Measurements from ENCODE around the gene OR2V2. TPM values are rescaled to one million over a fixed set of nuclear protein-coding genes. Genes with fewer than 3 reads are reported as not detected.

The OR2V2 gene
- total and polyA plus RNA-seq, 4 donors = not detected

GRCh38 chr5:181207960-181208253 lies 60.5 kb downstream of the OR2V2 start:
- Histone ChIP-seq H3K27ac (ENCODE audit: low read depth in 1 of 2, low read length in 2 of 2) (no peak overlapping the region), H3K9me3 (ENCODE audit: control insufficient read depth in 4 of 4, low read length in 3 of 4) (no peaks in the 10 kb centered on the region), H3K4me1 (ENCODE audit: control insufficient read depth in 4 of 4, insufficient read depth in 4 of 4, low read length in 3 of 4) (peaks cover 12 to 37% (median 26%) of the 10 kb centered on the region in 4 donors), H3K4me3 (ENCODE audit: low read depth in 1 of 3, low read length in 3 of 3) (no peak overlapping the region), H3K9ac (ENCODE audit: low read depth in 1 of 2, low read length in 2 of 2) (no peak overlapping the region), H3K27me3 (ENCODE audit: control insufficient read depth in 4 of 4, insufficient read depth in 4 of 4, low read length in 3 of 4) (no peaks in the 10 kb centered on the region), H3K36me3 (ENCODE audit: control insufficient read depth in 4 of 4, insufficient read depth in 3 of 4, low read depth in 1 of 4, low read length in 3 of 4) (no peaks in the 10 kb centered on the region)
- no peak for DNase-seq (ENCODE audit: low spot score)
- WGBS = 48% methylated on average over 3 of the region's 3 CpGs
- TF ChIP-seq ATF3 (IDR thresholded peaks at IDR 0.05) = no peak
- TF ChIP-seq GABPA (IDR thresholded peaks at IDR 0.05 in 1 of 2, conservative IDR thresholded peaks at IDR 0.05 in 1 of 2) = peak in 1 of 2 donors; percentile 4

Other genes starting within 250 kb of the OR2V2 start
- under 1 TPM; 0.14 to 0.67 TPM for gene BTNL8, start 248.4 kb upstream of the OR2V2 start, total RNA-seq
- under 1 TPM; 0.49 to 0.63 TPM for gene BTNL8, start 248.4 kb upstream of the OR2V2 start, polyA plus RNA-seq
- under 1 TPM in 1 of 2 donors, not detected in 1; 0.19 TPM for gene BTNL3, start 158.7 kb upstream of the OR2V2 start, total RNA-seq
- gene BTNL3, start 158.7 kb upstream of the OR2V2 start, polyA plus RNA-seq = under 1 TPM in 1 of 2 donors, not detected in 1; 0.08 TPM
- gene BTNL9, start 107.3 kb upstream of the OR2V2 start, total RNA-seq = 10 to 100 TPM in 1 of 2 donors, 1 to 10 TPM in 1; 1.4 to 12.0 TPM
- gene BTNL9, start 107.3 kb upstream of the OR2V2 start, polyA plus RNA-seq = 1 to 10 TPM; 4.6 to 4.8 TPM
- gene OR2V1, start 16.4 kb upstream of the OR2V2 start, total RNA-seq = not detected
- not detected for gene OR2V1, start 16.4 kb upstream of the OR2V2 start, polyA plus RNA-seq
- under 1 TPM in 1 of 2 donors, not detected in 1; 0.50 TPM for gene TRIM7, start 57.6 kb downstream of the OR2V2 start, total RNA-seq
- gene TRIM7, start 57.6 kb downstream of the OR2V2 start, polyA plus RNA-seq = under 1 TPM; 0.10 to 0.14 TPM
- gene TRIM41, start 75.7 kb downstream of the OR2V2 start, total RNA-seq = 10 to 100 TPM in 1 of 2 donors, 1 to 10 TPM in 1; 9.6 to 12.3 TPM
- 10 to 100 TPM in 1 of 2 donors, 1 to 10 TPM in 1; 2.8 to 14.1 TPM for gene TRIM41, start 75.7 kb downstream of the OR2V2 start, polyA plus RNA-seq
- 1,000 to 10,000 TPM in 1 of 2 donors, 100 to 1,000 TPM in 1; 967 to 2,255 TPM for gene RACK1, start 96.3 kb downstream of the OR2V2 start, total RNA-seq
- 100 to 1,000 TPM; 310 to 913 TPM for gene RACK1, start 96.3 kb downstream of the OR2V2 start, polyA plus RNA-seq
- gene TRIM52, start 113.6 kb downstream of the OR2V2 start, total RNA-seq = 10 to 100 TPM in 1 of 2 donors, 1 to 10 TPM in 1; 8.7 to 11.4 TPM
- gene TRIM52, start 113.6 kb downstream of the OR2V2 start, polyA plus RNA-seq = 1 to 10 TPM; 2.8 to 3.9 TPM
- gene OR4F3, start 219.7 kb downstream of the OR2V2 start, total RNA-seq = 1 to 10 TPM in 1 of 2 donors, not detected in 1; 1.3 TPM
- not detected for gene OR4F3, start 219.7 kb downstream of the OR2V2 start, polyA plus RNA-seq

Data from liver (tissue), 9 donors.